Stimulated activated CD8-positive, alpha-beta memory T cell treated with anti-CD3 and anti-CD28 coated beads, Interleukin-12 subunit alpha, Interleukin-12 subunit beta, amount 100 ng/mL, for 4 hours (primary cell): ENCODE data around the gene SLC39A11.
"Not testable (repeated sequence)": the region's sequence is repeated elsewhere in the genome, so short reads cannot be mapped to it uniquely, and the experiment has no call there.

Experiments used
- DNase-seq: peaks from one replicate; pipeline ENCODE4 v3.0.0-alpha.2; 2020; ENCODE audit warnings: low read depth

The SLC39A11 gene

DNA sequence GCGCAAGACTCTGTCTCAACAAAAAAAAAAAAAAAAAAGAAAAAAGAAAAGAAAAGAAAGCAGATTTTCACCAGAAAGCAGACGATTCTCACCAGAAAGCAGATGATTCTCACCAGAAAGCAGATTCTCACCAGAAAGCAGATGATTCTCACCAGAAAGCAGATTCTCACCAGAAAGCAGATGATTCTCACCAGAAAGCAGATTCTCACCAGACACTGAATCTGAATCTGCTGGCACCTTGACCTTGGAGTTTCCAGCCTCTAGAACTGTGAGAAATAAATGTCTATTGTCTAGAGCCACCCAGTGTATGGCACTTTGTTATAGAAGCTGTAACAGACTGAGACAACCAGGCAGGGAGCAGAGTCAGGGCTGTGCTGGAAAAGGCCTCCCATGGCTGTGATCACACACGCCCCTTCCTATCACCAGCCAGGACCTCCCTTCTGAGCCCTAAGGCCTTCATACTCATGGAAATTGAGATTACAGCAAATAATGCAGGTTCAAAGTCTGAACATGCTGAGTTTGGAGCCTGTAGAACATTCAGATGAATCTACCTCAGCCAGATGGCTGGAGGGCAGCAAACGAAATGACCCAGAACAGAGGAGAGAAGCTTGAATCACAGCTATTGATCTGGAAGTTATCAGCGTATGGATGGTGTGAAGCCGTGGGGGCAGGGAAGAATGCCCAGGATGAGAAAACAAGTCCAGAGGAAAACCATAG, 309.3 kb downstream of the SLC39A11 start:
- DNase-seq = no peak

DNA sequence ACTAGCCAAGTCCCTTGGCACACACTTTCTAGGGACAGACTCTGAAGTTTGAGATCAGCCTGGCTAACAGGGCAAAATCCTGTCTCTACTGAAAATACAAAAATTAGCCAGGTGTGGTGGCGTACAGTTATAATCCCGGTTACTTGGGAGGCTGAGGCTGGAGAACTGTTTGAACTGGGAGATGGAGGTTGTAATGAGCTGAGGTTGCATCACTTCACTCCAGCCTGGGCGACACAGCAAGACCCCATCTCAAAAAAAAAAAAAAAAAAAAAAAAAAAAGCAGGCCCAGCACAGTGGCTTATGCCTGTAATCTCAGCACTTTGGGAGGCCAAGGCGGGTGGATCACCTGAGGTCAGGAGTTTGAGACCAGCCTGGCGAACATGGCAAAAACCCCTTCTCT, 310.1 kb downstream of the SLC39A11 start:
- DNase-seq = not testable (repeated sequence)

DNA sequence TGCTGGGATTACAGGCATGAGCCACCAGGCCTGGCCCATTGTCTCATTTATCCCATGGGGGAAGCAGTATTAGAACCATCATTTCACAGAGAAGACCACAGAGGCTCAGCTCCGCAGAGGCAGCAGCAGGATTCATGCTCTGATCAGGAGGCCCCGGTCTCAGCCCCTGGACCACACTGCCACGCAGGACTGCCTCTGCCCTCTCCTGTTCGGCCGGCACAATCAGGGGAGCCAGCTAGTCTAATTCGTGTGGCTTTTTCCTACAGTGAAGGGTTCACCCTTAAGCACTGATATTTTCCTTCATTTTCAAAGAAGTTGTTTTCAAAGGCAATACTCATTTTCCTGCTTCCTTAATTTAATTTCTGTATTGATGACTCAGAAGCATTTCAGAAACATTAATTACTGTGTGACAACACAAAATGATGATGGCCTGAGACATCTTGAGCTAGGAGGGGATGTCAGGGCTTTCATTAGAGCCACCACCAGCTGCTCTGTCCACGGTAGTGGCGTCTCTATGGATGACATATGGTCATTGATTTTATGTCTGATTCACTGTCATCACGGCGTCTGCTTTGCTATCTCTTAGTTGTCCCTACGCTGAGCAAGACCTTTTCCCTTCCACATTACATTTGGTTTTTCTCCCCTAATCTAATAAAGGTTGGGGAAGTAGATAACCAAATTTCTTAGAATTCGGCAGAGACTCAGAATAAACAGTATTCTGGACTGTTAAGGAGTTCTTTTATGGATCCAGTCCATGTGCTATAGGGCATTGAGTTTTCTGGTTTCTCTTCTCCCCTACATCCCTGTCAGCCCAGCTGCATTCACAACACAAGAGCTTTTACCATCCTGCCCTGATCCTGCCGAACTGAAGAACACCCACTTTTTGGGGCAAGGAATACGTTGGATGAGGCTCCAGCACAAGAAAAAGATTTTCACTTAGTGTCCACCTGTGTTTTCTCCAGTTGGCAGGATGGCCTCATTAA, 314.0 kb downstream of the SLC39A11 start:
- DNase-seq = no peak

DNA sequence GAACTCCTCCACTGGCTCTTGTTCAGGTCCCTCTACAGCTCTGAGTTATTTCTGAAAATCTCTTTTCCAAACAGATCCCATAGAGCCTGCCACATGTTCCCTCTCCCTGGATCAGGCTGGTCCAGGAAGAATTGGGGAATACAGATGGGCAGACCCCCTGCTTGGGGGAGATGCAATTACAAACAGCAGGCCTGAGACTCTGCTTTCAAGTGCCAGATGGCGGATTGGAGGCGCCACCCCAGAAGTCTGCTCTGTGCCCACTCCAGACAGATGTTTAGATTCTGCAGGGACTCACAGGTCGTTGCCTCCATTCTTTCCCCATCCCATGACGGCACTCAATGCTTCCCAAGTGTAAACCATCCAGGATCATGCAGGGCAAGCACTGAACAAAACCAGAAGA, 316.6 kb downstream of the SLC39A11 start:
- no peak for DNase-seq

DNA sequence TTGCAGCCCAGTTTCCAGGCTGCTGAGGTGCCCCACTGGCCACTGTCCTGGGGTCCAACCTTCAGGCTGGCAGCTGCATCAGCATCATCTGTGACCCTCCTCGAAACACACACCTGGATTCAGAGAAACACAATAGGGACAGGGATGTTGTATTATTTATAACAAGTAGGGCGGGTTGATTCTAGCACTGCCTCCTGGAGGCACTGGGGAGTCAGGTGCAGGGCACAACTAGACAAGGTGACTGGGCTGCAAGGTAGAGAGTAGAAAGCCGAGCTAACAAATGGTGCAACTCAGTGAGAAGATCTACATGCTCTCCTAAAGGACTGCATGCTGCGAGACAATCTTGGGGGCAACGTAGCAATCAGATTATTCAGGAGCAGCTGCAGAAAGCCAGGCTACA, 317.3 kb downstream of the SLC39A11 start:
- DNase-seq = no peak

DNA sequence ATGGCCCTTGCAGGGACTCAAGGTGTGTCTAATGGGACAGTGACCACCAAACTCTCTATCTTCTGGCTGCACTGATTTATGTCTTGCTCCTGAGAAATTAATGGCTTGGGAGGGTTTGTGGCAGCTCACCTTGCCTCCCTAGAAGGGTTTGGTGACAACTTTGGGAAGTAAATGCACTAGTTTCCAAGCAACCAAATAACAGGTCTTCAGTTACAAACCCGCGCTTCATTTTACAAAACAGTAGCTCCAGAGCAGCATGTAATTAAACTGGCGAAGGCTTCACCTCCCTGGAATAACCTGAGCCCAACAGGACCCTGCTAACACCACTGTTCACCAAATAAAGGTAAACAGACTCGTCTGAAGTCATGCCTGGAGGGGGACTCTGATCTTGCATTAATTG, 318.3 kb downstream of the SLC39A11 start:
- DNase-seq = no peak

DNA sequence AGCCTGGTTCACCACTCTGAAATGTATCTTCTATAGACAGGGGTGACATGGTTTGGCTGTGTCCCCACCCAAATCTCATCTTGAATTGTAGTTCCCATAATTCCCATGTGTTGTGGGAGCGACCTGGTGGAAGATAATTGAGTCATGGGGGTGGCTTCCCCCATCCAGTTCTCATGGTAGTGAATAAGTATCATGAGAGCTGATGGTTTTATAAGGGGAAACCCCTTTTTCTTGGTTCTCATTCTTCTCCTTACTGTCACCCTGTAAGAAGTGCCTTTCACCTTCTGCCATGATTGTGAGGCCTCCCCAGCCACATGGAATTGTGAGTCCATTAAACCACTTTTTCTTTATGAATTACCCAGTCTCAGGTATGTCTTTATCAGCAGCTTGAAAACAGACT, 319.3 kb downstream of the SLC39A11 start:
- not testable (repeated sequence) for DNase-seq

DNA sequence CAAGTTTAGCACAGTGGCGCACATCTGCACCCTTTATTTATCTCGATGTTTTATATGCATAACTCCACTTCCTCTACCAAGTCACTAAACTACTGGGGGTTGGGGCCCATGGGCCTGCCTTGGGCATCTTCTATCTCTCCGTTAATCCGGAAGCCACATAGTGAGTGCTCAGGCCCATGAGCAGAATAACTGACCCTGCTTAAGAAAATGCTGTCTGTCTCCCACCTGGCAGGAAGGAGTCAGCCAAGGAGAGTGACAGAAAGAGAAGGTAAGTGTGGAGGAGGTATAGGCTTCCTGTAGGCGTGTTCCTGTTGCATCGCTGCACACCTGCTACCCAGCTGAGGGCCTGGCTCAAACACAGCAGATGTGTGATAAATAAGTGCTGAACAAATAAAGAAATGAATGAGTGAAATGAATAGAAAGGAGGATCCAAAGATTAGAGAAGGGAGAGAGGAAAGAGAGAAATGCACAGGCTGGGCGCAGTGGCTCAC, 320.1 kb downstream of the SLC39A11 start:
- no peak for DNase-seq

DNA sequence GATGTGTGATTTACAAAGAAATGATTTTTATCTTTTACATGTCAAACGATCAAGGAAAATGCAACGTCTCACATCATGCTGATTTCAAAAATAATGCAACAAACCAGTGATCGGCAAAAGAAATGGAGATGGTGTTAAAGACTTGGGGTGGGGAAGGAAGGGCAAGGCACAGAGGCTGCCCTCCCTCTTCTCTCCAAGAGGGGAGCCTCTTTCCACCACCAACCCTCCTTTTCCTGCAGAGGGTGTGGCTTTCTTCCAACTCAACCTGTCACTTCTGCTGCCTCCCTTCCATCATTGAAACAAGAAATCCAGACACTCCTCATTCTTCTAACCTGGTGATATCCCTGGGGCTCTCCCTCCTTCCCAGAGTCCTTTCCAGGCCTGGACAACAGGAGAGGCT, 320.8 kb downstream of the SLC39A11 start:
- DNase-seq = no peak

DNA sequence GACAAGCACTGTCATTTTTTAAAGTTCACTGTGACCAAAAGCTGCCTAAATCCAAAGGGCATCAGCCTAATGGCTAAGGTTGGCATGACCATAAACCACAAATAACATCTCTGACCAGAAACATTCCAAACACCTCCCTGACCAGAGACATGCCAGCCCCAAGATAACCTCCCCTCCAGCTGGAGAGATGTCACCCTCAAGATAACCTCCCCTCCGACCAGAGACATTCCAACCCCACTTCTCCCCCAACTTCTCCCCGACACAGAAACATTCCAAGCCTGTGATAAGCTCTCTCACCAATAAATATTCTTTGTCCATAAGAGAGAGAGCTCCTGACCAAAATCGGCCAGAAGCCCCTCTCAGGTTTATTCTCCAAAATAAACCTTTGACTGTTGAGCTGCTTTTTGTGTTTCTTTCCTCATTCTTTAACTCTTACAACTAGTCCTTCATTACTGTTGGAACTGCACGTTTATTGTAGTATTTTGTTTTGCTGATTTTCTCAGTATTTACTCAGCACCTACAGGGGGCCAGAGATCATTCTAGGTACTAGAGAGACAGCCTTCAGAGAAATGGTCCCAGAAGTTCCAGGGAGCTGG, 325.6 kb downstream of the SLC39A11 start:
- DNase-seq = no peak

DNA sequence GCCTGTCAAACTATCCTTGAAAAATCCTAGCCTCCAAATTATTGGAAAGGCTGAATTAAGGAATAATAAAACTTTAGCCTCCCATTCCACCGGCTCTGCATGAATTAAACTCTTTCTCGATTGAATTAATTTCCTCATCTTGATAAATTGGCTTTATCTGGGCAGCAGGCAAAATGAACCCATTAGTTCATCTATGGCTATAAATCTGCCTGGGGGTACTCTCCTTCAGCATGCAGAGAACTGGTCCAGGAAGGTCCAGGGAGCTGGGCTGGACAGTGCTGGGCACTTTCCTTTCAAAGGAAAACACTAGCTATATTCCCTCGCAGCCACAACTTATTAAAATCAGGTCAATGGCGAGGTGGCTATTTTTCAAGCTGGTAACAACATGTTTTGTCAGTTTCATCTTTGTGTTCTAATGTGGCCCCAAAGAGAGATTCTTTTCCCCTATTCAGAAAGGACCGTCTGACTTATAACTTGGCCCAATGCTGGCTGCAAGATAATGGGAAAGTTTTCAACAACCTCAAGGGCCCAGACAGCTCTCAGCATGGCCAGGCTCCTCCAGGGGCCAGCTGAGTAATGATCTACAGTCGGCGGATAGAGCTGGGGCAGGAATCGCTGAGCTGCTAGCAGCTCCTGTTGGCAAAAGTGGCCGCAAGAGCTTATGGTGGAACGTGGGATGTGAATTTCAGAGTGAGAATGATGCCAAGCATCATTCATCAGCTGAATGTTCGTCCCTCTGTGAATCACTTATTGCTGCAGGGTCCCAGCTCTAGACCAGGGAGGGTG, 326.9 kb downstream of the SLC39A11 start:
- DNase-seq = no peak

DNA sequence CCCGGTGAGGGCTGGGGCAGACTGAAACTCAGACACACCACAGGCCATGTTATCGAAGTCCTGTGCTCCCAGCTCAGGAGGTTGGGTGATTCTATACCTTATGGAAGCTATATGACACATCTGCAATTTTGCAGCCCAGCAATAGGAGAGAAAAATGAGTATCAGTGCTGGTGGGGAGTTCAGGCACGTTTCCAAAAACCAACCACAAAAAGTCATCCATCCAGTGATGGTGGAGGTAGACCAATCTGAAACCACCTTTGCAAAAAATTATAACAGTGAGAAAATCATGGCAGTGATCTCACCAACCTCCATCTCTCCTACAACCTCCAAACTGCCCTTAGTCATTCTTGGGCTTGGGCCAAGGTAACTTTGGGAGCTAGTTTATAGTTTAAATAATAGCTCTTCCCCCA, 327.9 kb downstream of the SLC39A11 start:
- DNase-seq = no peak

DNA sequence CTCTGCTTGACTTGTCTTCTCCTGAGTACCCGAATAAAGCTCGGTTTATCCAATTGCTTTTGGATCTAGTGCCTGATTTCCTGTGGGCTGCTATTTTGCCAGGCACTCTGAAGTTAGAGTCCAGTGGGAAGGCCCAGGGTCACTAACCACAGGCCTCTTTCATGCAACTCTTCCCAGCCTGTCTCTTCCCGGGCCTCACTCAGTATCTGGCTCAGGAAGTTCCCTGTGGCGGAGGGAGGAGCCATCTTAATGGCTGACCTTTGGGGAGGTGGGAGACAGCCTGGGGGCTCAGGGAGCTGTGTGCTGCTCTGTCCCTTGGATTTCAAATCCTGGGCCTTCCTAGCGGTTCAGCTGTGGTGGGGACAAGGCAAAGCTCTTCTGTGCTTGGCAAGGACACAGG, 328.5 kb downstream of the SLC39A11 start:
- DNase-seq = no peak

DNA sequence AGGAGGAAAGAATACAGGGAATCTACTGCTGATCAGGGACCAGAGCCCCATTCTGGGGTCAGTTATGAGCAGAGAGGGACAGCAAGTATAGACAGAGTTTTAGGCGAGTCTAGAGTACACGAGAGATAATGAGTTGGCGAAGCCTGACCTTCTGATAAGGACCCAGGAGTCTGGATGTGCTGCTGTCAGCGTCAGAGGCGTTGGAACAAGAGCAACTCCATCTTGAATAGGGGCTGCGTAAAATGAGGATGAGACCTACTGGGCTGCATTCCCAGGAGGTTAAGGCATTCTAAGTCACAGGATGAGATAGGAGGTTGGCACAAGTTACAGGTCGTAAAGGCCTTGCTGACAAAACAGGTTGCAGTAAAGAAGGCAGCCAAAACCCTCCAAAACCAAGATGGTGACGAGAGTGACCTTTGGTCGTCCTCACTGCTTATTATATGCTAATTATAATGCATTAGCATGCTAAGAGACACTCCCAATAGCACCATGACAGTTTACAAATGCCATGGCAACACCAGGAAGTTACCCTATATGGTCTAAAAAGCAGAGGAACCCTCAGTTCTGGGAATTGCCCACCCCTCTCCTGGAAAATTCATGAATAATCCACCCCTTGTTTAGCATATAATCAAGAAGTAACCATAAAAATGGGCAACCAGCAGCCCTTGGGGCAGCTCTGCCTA, 330.5 kb downstream of the SLC39A11 start:
- DNase-seq = not testable (repeated sequence)

DNA sequence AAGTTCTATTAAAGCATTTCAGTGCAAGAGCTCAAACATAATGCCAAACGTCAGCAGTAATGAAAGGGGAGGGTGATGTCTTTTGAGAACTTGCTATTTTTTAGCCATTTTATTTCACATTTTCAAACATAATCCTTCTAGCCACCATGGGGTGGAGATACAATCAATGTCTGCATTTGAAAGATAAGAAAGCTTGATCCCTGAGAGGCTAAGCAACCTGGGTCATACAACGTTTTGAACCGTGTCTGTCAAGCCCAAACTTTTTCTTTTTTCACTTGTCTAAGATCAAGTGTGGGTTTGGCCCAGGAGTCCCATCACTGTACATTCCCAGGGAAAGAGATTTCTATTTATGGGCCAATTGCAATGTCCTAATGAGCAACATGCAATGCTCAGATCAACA, 331.1 kb downstream of the SLC39A11 start:
- no peak for DNase-seq

DNA sequence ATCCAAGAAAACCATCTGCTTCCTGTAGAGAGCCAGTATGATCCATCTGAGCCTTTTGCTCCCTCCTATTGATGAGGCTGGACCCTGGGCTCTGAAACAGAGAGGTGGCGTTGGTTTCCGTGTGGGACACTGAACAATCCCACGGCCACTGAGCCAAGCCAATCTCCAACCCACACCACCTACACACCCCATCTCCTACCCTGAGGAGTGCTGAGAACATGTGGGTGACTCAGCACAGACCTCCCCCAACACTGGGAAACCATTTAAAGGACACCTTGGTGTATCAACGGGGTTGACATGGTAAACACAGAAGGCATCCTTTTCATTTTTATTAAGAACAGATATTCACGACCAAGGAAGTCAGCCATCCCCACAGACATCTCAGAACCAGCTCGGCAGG, 332.1 kb downstream of the SLC39A11 start:
- no peak for DNase-seq

DNA sequence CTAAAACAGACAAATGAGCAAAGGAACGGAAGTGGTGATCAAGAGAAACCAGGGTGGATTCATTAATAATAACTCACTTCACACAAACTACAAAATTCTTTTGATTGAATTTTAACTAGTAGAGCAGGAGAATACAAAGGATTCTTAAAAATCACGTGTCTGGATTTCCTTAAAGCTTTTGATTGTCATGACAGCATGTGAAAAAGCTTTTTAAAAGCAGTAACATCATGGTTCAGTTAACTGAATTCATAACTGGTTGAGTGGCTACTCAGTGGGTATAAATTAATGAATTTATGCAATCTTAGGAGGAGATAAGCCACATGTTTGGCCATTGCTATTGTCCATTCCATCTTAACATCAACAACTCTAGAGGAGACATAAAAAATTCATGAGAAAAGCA, 333.2 kb downstream of the SLC39A11 start:
- DNase-seq = no peak

DNA sequence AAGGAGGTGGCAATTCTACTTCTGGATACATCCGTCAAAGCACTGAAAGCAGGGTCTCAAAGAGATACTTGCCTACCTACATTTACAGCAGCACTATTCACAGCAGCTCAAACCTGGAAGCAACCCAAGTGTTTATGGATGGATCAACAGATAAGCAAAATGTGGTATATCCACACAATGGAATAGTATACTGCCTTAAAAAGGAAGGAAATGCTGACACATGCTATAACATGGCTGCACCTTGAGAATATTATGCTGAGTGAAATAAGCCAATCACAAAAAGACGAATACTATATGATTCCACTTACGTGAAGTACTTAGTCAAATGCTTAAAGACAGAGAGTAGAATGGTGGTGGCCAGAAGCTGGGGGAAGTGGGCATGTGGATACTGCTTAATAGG, 336.2 kb downstream of the SLC39A11 start:
- no peak for DNase-seq

DNA sequence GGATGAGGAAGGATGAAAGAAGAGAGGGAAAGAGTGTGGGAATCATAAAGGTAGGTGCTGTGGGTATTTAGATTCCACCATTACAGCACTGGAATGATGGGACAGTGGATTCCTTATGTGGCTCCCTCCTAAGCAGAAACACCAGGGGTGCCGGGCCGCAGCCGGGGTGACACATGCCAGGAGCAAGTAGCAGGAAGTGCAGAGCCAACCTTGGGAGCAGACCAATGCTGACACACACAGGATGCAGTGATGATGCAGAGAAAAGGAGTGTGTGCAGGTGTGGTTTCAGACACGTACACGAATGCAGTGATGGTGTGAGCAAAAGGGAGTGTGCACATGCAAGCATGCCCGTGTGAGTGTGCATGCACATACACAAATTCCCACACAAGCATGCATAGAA, 338.0 kb downstream of the SLC39A11 start:
- no peak for DNase-seq

DNA sequence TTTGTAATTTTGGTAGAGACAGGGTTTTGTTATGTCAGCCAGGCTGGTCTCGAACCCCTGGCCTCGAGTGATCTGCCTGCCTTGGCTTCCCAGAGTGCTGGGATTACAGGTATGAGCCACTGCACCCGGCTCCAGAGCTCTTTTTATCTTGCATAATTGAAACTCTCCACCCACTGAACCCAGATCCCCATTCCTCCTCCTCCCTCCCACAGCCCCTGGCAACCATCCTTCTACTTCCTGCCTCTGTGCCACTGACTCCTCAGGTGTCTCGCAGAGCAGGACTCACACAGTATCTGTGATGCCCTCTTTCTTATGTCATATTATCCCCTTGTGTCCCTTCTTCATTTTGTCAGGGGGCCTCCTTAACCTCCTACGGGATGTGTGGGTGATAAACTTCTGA, 340.7 kb downstream of the SLC39A11 start:
- DNase-seq = no peak

DNA sequence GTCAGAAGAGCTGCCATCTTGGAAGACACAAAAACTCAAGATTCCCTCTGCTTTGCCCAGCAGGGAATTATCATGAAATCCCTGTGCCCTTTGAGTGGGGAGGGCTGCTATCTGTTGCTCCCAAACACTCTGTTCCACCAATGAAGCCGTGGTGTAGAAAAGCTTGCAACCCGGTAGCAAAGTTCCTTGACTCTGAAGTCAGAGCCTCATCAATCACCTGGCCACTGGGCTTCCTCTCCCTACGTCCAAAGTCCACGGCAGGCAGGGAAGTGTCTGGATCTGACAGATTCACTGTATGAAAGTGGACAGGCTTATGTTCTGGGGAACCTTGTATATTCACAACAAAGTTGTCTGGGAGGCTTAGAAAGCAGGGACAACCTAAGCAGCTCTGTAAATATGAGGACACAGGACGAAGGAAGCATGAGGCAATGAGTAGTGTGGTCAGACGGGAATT, 343.3 kb downstream of the SLC39A11 start:
- DNase-seq = no peak
